GM21447 (cell line): ENCODE measurements around the gene SLFNL1.

Experiments used
- ATAC-seq: cut with Tn5 transposase; IDR thresholded peaks from one replicate; pipeline ENCODE4 v1.9.1; 2021; ENCODE audit not compliant: unreplicated experiment

The SLFNL1 gene

GRCh38 chr1:41021526-41022308 lies at the start of gene SLFNL1:
TSS of gene SLFNL1 (minus strand) at chr1:41021725. CDS start at chr1:41020660, 1,065 bp downstream.
- no peak for ATAC-seq

GRCh38 chr1:41056907-41057306 lies 35.4 kb upstream of the SLFNL1 start:
- no peak for ATAC-seq

- ATAC-seq, result no peak
These were observed 31.8 kb upstream of the SLFNL1 start for GRCh38 chr1:41053316-41053715.

GRCh38 chr1:41051022-41051421 lies 29.5 kb upstream of the SLFNL1 start:
- ATAC-seq, result no peak

- ATAC-seq, result no peak
These were observed 27.0 kb upstream of the SLFNL1 start for GRCh38 chr1:41048540-41048939.

GRCh38 chr1:41046347-41046775 lies 24.8 kb upstream of the SLFNL1 start:
- no peak for ATAC-seq

- no peak for ATAC-seq
These were observed 24.2 kb upstream of the SLFNL1 start for GRCh38 chr1:41045740-41046139.

- ATAC-seq, result no peak
These were observed 22.7 kb upstream of the SLFNL1 start for GRCh38 chr1:41044187-41044586.

- no peak for ATAC-seq
These were observed 20.2 kb upstream of the SLFNL1 start for GRCh38 chr1:41041614-41042270.

GRCh38 chr1:41038110-41038509 lies 16.6 kb upstream of the SLFNL1 start:
- ATAC-seq, result no peak

- ATAC-seq, result no peak
These were observed 15.8 kb upstream of the SLFNL1 start for GRCh38 chr1:41037116-41037903.

GRCh38 chr1:41033272-41033671 lies 11.7 kb upstream of the SLFNL1 start:
- ATAC-seq, result no peak

GRCh38 chr1:41032147-41032546 lies 10.6 kb upstream of the SLFNL1 start:
- ATAC-seq, result no peak

GRCh38 chr1:41030872-41031616 lies 9.5 kb upstream of the SLFNL1 start:
- ATAC-seq, result no peak

GRCh38 chr1:41028034-41028642 lies 6.6 kb upstream of the SLFNL1 start:
- no peak for ATAC-seq

GRCh38 chr1:41025979-41026819 lies 4.7 kb upstream of the SLFNL1 start:
- no peak for ATAC-seq

GRCh38 chr1:41024953-41025352 lies 3.4 kb upstream of the SLFNL1 start:
- ATAC-seq, result no peak

GRCh38 chr1:41023279-41023990 lies 1.9 kb upstream of the SLFNL1 start:
- ATAC-seq, result no peak

- ATAC-seq, result no peak
These were observed 899 bp upstream of the SLFNL1 start for GRCh38 chr1:41022424-41022823.
